Sigmoid colon (tissue), 7 donors: ENCODE data around the gene ZNF662. TPM values are rescaled to one million over a fixed set of nuclear protein-coding genes. Genes with fewer than 3 reads are reported as not detected.

Experiments used
- DNase-seq: peaks from one replicate; pipeline ENCODE4 v3.0.0-alpha.2; 2019
- H3K27ac ChIP-seq, 4 donors: fragments of 200-600 bp; sonication (generic); one replicate each; pipeline ENCODE4 v1.5.1; 2016 to 2019; ENCODE audit warnings: mild to moderate bottlenecking in 1 of 4
- H3K27me3 ChIP-seq, 3 donors: fragments of 200-600 bp; sonication (generic); one replicate each; pipeline ENCODE4 v1.5.1; 2019; ENCODE audit warnings: mild to moderate bottlenecking in 1 of 3
- H3K36me3 ChIP-seq, 4 donors: fragments of 200-600 bp; sonication (generic); one replicate each; pipeline ENCODE4 v1.5.1; 2016 to 2019
- H3K4me1 ChIP-seq, 4 donors: fragments of 200-600 bp; sonication (generic); one replicate each; pipeline ENCODE4 v1.5.1; 2017 to 2019
- H3K4me3 ChIP-seq, 4 donors: fragments of 200-600 bp; sonication (generic); one replicate each; pipeline ENCODE4 v1.5.1; 2017 to 2019; ENCODE audit warnings: mild to moderate bottlenecking in 2 of 4, moderate library complexity in 1 of 4
- H3K9me3 ChIP-seq, 4 donors: fragments of 200-600 bp in 3 of 4; sonication (generic) in 3 of 4; one replicate each; pipeline versions ENCODE4 v1.5.1 to v1.6.1; 2013 to 2019
- CTCF ChIP-seq, 4 experiments: fragments of 450-650 bp in 3 of 4; fragments of 200-600 bp in 1 of 4; IDR thresholded peaks; one replicate each; pipeline ENCODE4 v1.5.1; 2016 to 2019; ENCODE audit warnings: antibody characterized with exemption in 4 of 4, mild to moderate bottlenecking in 3 of 4, moderate library complexity in 2 of 4
- EP300 ChIP-seq, 4 donors: sonication (generic); formaldehyde crosslinking; IDR thresholded peaks; one replicate each; pipeline ENCODE4 v1.6.1; 2017; ENCODE audit warnings: antibody characterized with exemption in 4 of 4
- POLR2A ChIP-seq, 2 donors: fragments of 450-650 bp; IDR thresholded peaks; one replicate each; pipeline ENCODE4 v1.6.1; 2016; ENCODE audit warnings: antibody characterized with exemption in 2 of 2, mild to moderate bottlenecking in 2 of 2, moderate library complexity in 2 of 2
- POLR2AphosphoS5 ChIP-seq, 4 donors: sonication (generic); formaldehyde crosslinking; IDR thresholded peaks; one replicate each; pipeline ENCODE4 v1.6.1; 2017; ENCODE audit warnings: antibody characterized with exemption in 4 of 4
- WGBS, 2 donors: extraction: QIAGEN DNeasy Blood & Tissue Kit; methylation state at CpG; one replicate each; pipeline ENCODE4 v1.1.7; 2013; 5-methylcytosine and 5-hydroxymethylcytosine counted together
- intact Hi-C: fragments of 100-400 bp; cut with DNase I; formaldehyde crosslinking; loops from one replicate; pipeline ENCODE4 v1.15.1; 2023
- polyA plus RNA-seq, 3 donors: library from polyadenylated mRNA; stranded (reverse); fragments of 200-250 nt; gene quantifications; one replicate each; pipeline ENCODE4 v1.2.3, GENCODE V29; 2013
- total RNA-seq, 4 donors: library from RNA; depleted of rRNA; stranded (reverse); fragments of >200 nt; gene quantifications; one replicate each; pipeline ENCODE4 v1.1.0, GENCODE V29; 2016
- donor health status: healthy with polysubstance abuse.
- donor health status: Bipolar disorder and iron deficiency.
- donor health status: healthy.

ZNF662 gene
- total and polyA plus RNA-seq, 7 donors: 0.46 to 18.6 (median 7.4) TPM

- TF ChIP-seq POLR2A (IDR thresholded peaks at IDR 0.05): no peak
- TF ChIP-seq EP300 (IDR thresholded peaks at IDR 0.05): no peak
- no peak for TF ChIP-seq POLR2AphosphoS5 (IDR thresholded peaks at IDR 0.05)
- no peak for TF ChIP-seq CTCF (IDR thresholded peaks at IDR 0.05)
- H3K9me3 ChIP-seq: no peaks in the 10 kb centered on the region
- intact Hi-C loops: no loop called here
- H3K27ac ChIP-seq: no peak overlapping the region
- DNase-seq: no peak
- no peaks in the 10 kb centered on the region for H3K4me1 ChIP-seq
- H3K36me3 ChIP-seq: peaks cover 0 to 6% (median 0%) of the 10 kb centered on the region in 4 donors
- H3K27me3 ChIP-seq: no peaks in the 10 kb centered on the region
- H3K4me3 ChIP-seq: no peak overlapping the region
- 54 to 65% methylated on average over 2 of the region's 2 CpGs for WGBS, 2 donors
Measured at GRCh38 chr3:42934910-42935309, 29.0 kb downstream of the ZNF662 start.

- Histone ChIP-seq H3K36me3 (peaks cover 0 to 6% (median 0%) of the 10 kb centered on the region in 4 donors), H3K27me3 (no peaks in the 10 kb centered on the region), H3K4me1 (no peaks in the 10 kb centered on the region), H3K9me3 (no peaks in the 10 kb centered on the region), H3K27ac (no peak overlapping the region), H3K4me3 (no peak overlapping the region)
- intact Hi-C loops: no loop called here
- 66 to 84% methylated on average over 1 of the region's 1 CpG for WGBS, 2 donors
- DNase-seq: no peak
- TF ChIP-seq EP300 (IDR thresholded peaks at IDR 0.05) (no peak), POLR2A (IDR thresholded peaks at IDR 0.05) (no peak)
Measured at GRCh38 chr3:42935472-42935871, 29.5 kb downstream of the ZNF662 start.

GRCh38 chr3:42936157-42936981, 30.4 kb downstream of the ZNF662 start:
- Histone ChIP-seq H3K36me3 (peaks cover 0 to 6% (median 0%) of the 10 kb centered on the region in 4 donors), H3K4me3 (peak overlapping the region; percentile 41 to 46 (median 43)), H3K27me3 (no peaks in the 10 kb centered on the region), H3K9me3 (no peaks in the 10 kb centered on the region), H3K4me1 (no peaks in the 10 kb centered on the region), H3K27ac (peak overlapping the region in 3 of 4 donors; percentile 8 to 22 (median 17))
- WGBS, 2 donors: 71 to 80% methylated on average over 43 of the region's 43 CpGs
- DNase-seq: peak; percentile 79
- intact Hi-C loops: no loop called here
- TF ChIP-seq POLR2A (IDR thresholded peaks at IDR 0.05): no peak
- no peak for TF ChIP-seq EP300 (IDR thresholded peaks at IDR 0.05)
- peak in 1 of 4 donors; percentile 29 for TF ChIP-seq POLR2AphosphoS5 (IDR thresholded peaks at IDR 0.05)
- no peak for TF ChIP-seq CTCF (IDR thresholded peaks at IDR 0.05)

- Histone ChIP-seq H3K27ac (no peak overlapping the region), H3K36me3 (peaks cover 0 to 6% (median 0%) of the 10 kb centered on the region in 4 donors), H3K4me3 (no peak overlapping the region), H3K9me3 (no peaks in the 10 kb centered on the region), H3K4me1 (no peaks in the 10 kb centered on the region), H3K27me3 (no peaks in the 10 kb centered on the region)
- 87 to 95% methylated on average over 3 of the region's 3 CpGs for WGBS, 2 donors
- no peak for TF ChIP-seq CTCF (IDR thresholded peaks at IDR 0.05)
- TF ChIP-seq POLR2A (IDR thresholded peaks at IDR 0.05): no peak
- no peak for TF ChIP-seq EP300 (IDR thresholded peaks at IDR 0.05)
- TF ChIP-seq POLR2AphosphoS5 (IDR thresholded peaks at IDR 0.05): no peak
- intact Hi-C loops: no loop called here
- no peak for DNase-seq
Measured at GRCh38 chr3:42937334-42937733, 31.4 kb downstream of the ZNF662 start.

- no peaks in the 10 kb centered on the region for H3K4me1 ChIP-seq
- no peak overlapping the region for H3K27ac ChIP-seq
- H3K36me3 ChIP-seq: peaks cover 0 to 6% (median 0%) of the 10 kb centered on the region in 4 donors
- WGBS, 2 donors: 80 to 91% methylated on average over 1 of the region's 1 CpG
- no peaks in the 10 kb centered on the region for H3K27me3 ChIP-seq
- DNase-seq: no peak
- intact Hi-C loops: no loop called here
- H3K4me3 ChIP-seq: no peak overlapping the region
- no peaks in the 10 kb centered on the region for H3K9me3 ChIP-seq
- no peak for TF ChIP-seq CTCF (IDR thresholded peaks at IDR 0.05)
- TF ChIP-seq EP300 (IDR thresholded peaks at IDR 0.05): no peak
Measured at GRCh38 chr3:42942693-42943092, 36.8 kb downstream of the ZNF662 start.
